NCI-H345 (cell line): ENCODE measurements around the gene COL4A4.

Experiments used
- DNase-seq: peaks from one replicate; lab custom pipeline; 2025; lab: John Stamatoyannopoulos, UW

The COL4A4 gene

DNA sequence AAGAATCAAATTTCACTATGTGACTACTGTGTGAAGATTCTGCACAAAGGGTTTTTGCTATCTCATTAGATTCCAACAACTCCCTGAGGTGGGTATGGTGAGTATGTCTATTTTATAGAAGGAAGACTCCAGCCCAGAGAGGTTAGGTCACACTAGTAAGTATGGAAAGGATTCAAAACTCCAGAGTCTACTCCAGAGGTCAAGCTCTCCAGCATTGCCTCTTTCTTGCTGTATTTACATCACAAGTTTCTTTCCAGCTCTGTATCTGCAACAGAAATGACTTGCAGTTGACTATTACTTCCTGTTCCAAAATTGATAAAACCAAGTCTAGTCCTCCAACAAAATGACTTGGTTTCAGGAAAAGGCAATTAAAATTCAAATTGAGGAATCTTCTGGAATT, 2.1 kb downstream of the COL4A4 start:
- DNase-seq = no peak

DNA sequence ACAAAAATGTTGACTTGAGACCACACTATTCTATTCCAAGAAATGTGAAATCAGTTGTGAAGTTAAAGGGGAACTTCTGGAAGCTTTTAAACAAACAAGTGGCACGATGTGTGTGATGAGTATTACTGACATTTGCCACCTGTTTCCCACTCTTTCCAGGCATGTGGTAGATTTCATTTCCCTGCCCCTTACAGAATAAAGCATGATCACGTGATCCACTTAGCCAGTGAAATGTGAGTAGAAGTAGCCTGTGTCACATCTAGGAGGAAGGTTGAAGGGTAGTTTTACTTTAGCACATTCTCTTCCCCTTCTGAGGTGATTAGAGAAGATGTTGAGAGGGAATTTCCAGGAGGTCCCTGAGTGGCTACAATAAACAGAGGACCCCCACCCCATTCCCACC, 3.8 kb downstream of the COL4A4 start:
- DNase-seq = no peak

DNA sequence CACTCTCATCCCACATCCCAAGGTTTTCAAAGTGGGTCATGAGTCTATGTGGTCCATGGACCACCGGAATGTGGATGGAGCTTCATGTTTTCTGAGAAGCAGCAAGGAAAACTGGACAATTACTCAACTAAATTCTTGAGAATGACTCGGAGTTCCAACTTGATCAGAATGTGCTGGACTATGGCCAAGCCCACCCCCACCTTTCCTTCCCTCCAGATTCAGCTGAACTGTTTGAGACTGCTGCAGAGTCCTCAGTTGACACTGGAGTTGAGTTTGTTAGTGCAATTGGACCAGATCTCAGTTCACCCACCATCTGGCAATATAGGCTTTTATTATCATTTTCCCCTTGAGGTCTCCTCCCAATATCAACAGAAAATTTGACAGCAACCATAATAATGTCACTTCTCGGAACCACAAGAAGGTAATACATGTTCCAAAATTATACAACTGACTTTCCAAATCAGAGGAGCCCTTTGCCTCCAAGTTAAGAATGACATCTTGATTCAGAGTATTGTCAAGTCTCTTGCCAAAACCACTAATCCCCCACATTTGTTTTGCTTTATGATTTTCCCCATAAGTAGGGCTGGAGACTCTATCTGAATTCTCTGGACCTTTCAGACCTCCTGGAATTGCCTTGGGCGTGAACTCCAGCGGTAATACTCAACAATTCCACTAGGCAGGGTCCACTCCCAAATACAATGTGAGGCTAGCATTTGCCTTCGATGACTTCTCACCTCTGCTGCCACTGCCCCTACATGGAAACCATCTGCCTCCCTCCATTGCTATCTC, 8.8 kb downstream of the COL4A4 start:
- no peak for DNase-seq

GRCh38 chr2:227153758-227154486, 10.1 kb downstream of the COL4A4 start:
- DNase-seq = no peak

DNA sequence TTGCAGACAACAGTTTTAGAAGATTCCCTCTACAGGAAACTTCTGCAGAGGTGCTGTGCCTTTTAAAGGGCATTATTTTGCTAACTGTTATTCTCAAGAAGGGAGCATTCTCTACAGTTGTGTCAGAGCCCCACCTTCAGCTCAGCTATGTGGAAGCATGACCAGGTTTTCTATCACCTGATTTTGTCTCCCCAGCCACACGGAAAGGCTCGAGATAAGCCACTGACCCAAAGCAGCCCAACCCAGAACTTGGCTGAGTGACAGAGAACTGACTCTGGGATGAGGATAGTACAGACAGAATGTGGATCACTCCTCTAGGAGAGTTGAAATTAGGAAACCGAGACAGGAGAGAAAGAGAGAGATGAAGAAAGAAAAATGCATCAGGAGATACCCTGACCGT, 10.7 kb downstream of the COL4A4 start:
- DNase-seq = no peak

GRCh38 chr2:227152093-227152766, 11.8 kb downstream of the COL4A4 start:
- DNase-seq = no peak

GRCh38 chr2:227150222-227150936, 13.6 kb downstream of the COL4A4 start:
- DNase-seq = no peak

GRCh38 chr2:227148106-227148505, 15.9 kb downstream of the COL4A4 start:
- DNase-seq = no peak

DNA sequence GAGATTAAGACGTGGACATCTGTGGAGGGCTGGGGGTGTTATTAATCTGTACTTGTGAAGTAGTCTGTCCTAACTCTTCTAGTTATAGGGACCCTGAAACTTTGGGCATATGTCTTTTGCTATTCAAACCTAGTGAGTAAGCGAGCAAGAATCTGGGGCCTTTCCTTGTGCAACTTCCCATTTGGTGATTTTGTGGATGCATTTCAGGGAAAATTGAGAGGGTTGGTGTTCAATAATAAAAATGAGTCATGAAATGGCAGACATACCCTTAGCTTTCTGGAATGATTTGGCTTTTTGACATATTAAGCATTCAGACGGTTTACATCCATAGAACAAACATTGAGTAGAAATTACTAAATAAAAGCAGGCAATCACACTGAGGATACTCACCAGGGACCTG, 17.0 kb downstream of the COL4A4 start:
- no peak for DNase-seq

DNA sequence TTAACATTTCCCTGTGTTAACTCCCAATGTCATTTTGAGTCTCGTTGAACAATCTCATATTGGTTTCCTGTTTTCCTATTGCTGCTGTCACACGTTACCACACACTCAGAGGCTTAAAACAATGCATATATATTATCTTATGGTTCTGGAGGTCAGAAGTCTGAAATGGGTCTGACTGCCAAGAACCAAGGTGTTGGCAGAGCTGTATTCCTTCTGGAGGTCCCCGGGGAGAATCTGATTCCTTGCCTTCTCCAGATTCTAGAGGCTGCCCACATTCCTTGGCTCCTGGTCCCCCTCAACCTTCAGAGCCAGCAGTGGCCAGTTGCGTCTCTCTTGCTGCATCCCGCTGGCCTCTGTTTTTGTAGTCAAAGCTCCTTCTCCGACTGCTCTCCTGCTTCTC, 17.5 kb downstream of the COL4A4 start:
- DNase-seq = no peak

DNA sequence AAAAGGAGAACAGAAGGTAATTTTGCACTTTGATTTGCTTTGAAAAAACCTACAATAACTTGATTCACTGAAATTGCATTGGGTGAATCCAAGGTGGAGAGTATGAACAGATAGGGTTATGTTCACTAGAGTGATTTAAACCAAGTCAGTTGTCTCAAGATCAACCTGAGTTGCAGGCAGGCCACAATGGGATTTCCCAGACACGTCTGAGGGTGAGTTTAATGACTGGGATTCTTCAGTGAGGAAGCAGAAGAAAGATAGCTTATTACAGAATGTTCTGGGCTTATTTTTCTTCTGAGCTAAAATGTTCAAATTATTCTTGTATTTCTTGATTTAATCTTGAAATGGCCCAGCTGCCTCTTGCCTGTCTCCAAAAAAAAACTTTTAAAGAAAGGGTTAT, 20.1 kb downstream of the COL4A4 start:
- DNase-seq = no peak

DNA sequence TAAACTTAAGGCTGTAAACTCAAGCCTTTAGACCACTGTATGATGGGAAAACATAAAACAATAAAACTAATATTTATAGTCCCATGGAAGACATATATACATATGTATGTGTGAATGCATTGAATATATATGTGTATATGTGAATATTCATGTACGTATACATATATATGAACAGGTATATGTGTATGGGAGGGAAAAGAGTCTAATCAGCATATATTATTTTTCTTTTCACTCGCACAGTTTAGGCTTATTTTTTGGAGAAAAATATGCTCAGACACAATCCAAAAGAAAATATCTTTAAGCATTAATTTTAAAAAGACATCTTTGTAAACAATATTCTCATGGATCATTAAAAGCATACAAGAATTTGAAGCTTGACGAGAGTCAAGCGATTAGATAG, 22.7 kb downstream of the COL4A4 start:
- no peak for DNase-seq

- DNase-seq = no peak
These were observed 29.4 kb downstream of the COL4A4 start for GRCh38 chr2:227134591-227134990.

- DNase-seq = no peak
These were observed 31.0 kb downstream of the COL4A4 start for GRCh38 chr2:227132986-227133385.

DNA sequence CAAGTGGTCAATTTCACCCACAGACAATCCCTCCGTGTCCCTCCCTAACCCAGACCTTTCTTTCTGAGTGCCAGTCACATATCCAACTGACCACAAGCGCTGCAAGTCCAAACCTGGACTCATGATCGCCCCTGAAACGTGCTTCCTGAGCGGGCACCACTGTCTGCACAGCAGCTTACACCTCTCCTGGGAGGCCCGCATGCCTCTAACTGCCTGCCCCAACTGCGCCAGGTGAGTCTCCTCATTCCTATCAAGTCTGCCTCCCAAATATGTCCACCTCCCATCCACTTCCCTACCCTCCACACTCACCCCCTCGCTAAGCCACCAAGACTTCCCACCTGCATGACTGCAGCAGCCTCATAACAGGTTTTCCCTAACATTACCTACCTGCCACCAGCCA, 33.4 kb downstream of the COL4A4 start:
- no peak for DNase-seq

GRCh38 chr2:227127201-227127600, 36.8 kb downstream of the COL4A4 start:
- DNase-seq = peak; percentile 47

- DNase-seq = no peak
These were observed 38.5 kb downstream of the COL4A4 start for GRCh38 chr2:227125506-227125905.

- DNase-seq = no peak
These were observed 39.2 kb downstream of the COL4A4 start for GRCh38 chr2:227124811-227125210.

- no peak for DNase-seq
These were observed 40.3 kb downstream of the COL4A4 start for GRCh38 chr2:227123697-227124096.

DNA sequence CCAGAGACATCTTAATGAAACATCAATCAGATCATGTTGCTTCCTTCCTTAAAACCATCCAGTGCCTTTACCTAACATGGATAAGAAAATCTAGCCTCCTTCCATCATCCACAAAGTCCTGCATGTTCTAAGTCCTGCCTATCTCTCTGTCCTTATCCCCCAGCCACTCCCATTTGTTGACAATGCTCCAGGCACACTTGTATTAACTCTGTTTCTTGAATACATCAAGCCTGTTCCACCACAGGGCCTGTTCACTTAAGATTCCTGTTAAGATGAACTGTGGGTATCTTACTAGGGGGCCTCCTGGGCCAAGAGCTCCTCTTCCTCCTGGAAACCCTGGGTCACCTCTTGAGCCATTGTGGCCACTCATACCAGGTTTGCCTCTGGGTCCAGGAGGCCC, 45.7 kb downstream of the COL4A4 start:
- no peak for DNase-seq

- DNase-seq = no peak
These were observed 46.2 kb downstream of the COL4A4 start for GRCh38 chr2:227117852-227118251.

GRCh38 chr2:227117027-227117426, 47.0 kb downstream of the COL4A4 start:
- DNase-seq = no peak
